Muscle layer of colon (tissue), 2 donors: Measurements from ENCODE around the gene CXCL14.

Experiments
- H3K27ac ChIP-seq: one replicate; pipeline ENCODE4 v1.7.0; 2013; ENCODE audit warnings: low read depth, mild to moderate bottlenecking, low read length, moderate library complexity
- H3K27me3 ChIP-seq, 2 donors: one replicate each; pipeline ENCODE4 v1.7.0; 2013; ENCODE audit warnings: low read length in 2 of 2, mild to moderate bottlenecking in 2 of 2; ENCODE audit not compliant: insufficient read depth in 2 of 2, control insufficient read depth in 1 of 2
- H3K36me3 ChIP-seq: one replicate; pipeline ENCODE4 v1.7.0; 2013; ENCODE audit warnings: mild to moderate bottlenecking, low read length; ENCODE audit not compliant: insufficient read depth
- H3K4me1 ChIP-seq: one replicate; pipeline ENCODE4 v1.7.0; 2013; ENCODE audit warnings: mild to moderate bottlenecking, low read length; ENCODE audit not compliant: insufficient read depth
- H3K4me3 ChIP-seq, 2 donors: one replicate each; pipeline ENCODE4 v1.7.0; 2013; ENCODE audit warnings: low read length in 2 of 2, low read depth in 1 of 2, mild to moderate bottlenecking in 1 of 2, moderate library complexity in 1 of 2
- H3K9ac ChIP-seq: one replicate; pipeline ENCODE4 v1.7.0; 2013; ENCODE audit warnings: low read length
- H3K9me3 ChIP-seq: one replicate; pipeline ENCODE4 v1.7.0; 2013; ENCODE audit warnings: mild to moderate bottlenecking, low read length
- donor health status: abdominal sarcoma.
- donor health status: Adenocarcinoma of cecum.

CXCL14 gene

GRCh38 chr5:135606431-135606830, 27.6 kb upstream of the CXCL14 start:
- H3K27me3 ChIP-seq, result no peaks in the 10 kb centered on the region
- peaks cover 13% of the 10 kb centered on the region for H3K4me1 ChIP-seq
- H3K27ac ChIP-seq, result no peak overlapping the region
- no peaks in the 10 kb centered on the region for H3K9me3 ChIP-seq
- H3K4me3 ChIP-seq, result no peak overlapping the region
- no peaks in the 10 kb centered on the region for H3K36me3 ChIP-seq
- H3K9ac ChIP-seq, result no peak overlapping the region

DNA sequence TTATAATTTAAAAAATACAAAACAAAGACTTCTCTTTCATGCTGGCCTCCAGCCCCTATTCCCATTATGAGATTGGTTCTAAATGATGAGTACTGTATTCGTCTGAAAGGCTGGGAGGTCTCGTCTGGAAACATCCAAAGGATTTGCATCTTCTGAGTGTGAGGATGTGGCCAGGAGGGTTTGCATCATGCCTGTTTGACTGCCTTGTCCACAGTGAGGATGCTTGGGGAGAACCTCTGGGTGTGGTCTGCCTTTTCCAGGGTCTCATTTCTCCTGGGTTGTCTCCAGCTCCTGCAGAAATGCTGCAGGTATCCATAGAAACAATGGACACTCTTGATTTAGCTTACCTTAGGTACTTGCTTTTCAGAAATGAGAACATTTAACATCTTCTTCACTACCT, 26.4 kb upstream of the CXCL14 start:
- H3K4me1 ChIP-seq, result peaks cover 13% of the 10 kb centered on the region
- H3K36me3 ChIP-seq, result no peaks in the 10 kb centered on the region
- H3K9ac ChIP-seq, result no peak overlapping the region
- H3K4me3 ChIP-seq, result no peak overlapping the region
- no peaks in the 10 kb centered on the region for H3K9me3 ChIP-seq
- H3K27ac ChIP-seq, result no peak overlapping the region
- no peaks in the 10 kb centered on the region for H3K27me3 ChIP-seq

GRCh38 chr5:135604056-135604455, 25.3 kb upstream of the CXCL14 start:
- no peak overlapping the region for H3K27ac ChIP-seq
- no peaks in the 10 kb centered on the region for H3K9me3 ChIP-seq
- no peaks in the 10 kb centered on the region for H3K27me3 ChIP-seq
- H3K4me1 ChIP-seq, result peaks cover 13% of the 10 kb centered on the region
- H3K4me3 ChIP-seq, result no peak overlapping the region
- no peaks in the 10 kb centered on the region for H3K36me3 ChIP-seq
- H3K9ac ChIP-seq, result no peak overlapping the region

GRCh38 chr5:135602882-135603721, 24.3 kb upstream of the CXCL14 start:
- H3K4me3 ChIP-seq, result no peak overlapping the region
- no peak overlapping the region for H3K27ac ChIP-seq
- H3K27me3 ChIP-seq, result no peaks in the 10 kb centered on the region
- H3K36me3 ChIP-seq, result no peaks in the 10 kb centered on the region
- no peaks in the 10 kb centered on the region for H3K9me3 ChIP-seq
- H3K9ac ChIP-seq, result no peak overlapping the region
- peaks cover 13% of the 10 kb centered on the region for H3K4me1 ChIP-seq

- H3K27me3 ChIP-seq, result no peaks in the 10 kb centered on the region
- H3K9ac ChIP-seq, result no peak overlapping the region
- no peaks in the 10 kb centered on the region for H3K36me3 ChIP-seq
- peaks cover 3% of the 10 kb centered on the region for H3K4me1 ChIP-seq
- no peak overlapping the region for H3K4me3 ChIP-seq
- no peaks in the 10 kb centered on the region for H3K9me3 ChIP-seq
- H3K27ac ChIP-seq, result no peak overlapping the region
Measured at GRCh38 chr5:135601466-135601865, 22.7 kb upstream of the CXCL14 start.

DNA sequence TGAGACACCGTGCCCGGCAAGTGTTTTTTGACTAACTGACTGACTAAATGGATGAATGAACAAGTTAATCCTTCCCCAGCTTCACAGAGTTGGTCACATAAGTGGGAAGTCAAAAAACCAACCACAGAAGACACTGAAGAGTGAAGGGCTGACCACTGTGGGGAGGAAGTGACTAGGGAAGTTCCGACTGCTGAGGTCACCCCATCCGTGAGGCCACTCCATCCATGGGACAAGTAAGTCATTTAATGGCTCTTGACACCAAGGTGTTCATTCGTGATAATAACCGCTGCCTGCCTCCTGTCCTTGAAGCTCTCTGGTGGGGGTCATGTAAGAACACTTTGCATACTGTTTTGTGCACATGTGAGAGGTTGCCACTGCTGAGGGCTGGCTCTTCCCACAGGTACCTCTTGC, 22.2 kb upstream of the CXCL14 start:
- Histone ChIP-seq H3K4me1 (no peaks in the 10 kb centered on the region), H3K9me3 (no peaks in the 10 kb centered on the region), H3K9ac (no peak overlapping the region), H3K27me3 (no peaks in the 10 kb centered on the region), H3K36me3 (no peaks in the 10 kb centered on the region), H3K4me3 (no peak overlapping the region), H3K27ac (no peak overlapping the region)

DNA sequence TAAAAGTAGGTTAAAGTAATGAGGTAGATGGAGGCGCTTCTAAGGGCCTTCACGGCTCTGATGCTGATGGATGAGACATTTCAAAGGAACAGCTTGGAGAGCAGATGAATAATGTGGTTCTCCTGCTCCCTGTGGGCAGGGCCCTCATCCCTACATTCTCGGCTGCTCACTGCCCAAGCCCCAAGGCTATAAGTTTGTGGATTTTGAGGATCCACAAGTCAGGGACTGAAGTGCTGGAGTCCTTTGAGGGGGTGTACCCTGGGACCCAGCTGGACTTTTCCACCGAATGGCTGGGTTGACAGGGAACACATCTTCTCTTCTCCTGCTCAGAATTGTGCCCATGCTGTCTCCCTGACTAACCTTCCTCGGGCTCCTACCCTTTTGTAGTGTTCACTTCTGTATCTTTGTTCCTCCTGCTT, 21.4 kb upstream of the CXCL14 start:
- H3K4me3 ChIP-seq, result no peak overlapping the region
- no peaks in the 10 kb centered on the region for H3K27me3 ChIP-seq
- no peaks in the 10 kb centered on the region for H3K4me1 ChIP-seq
- H3K27ac ChIP-seq, result no peak overlapping the region
- H3K36me3 ChIP-seq, result no peaks in the 10 kb centered on the region
- no peak overlapping the region for H3K9ac ChIP-seq
- H3K9me3 ChIP-seq, result no peaks in the 10 kb centered on the region

DNA sequence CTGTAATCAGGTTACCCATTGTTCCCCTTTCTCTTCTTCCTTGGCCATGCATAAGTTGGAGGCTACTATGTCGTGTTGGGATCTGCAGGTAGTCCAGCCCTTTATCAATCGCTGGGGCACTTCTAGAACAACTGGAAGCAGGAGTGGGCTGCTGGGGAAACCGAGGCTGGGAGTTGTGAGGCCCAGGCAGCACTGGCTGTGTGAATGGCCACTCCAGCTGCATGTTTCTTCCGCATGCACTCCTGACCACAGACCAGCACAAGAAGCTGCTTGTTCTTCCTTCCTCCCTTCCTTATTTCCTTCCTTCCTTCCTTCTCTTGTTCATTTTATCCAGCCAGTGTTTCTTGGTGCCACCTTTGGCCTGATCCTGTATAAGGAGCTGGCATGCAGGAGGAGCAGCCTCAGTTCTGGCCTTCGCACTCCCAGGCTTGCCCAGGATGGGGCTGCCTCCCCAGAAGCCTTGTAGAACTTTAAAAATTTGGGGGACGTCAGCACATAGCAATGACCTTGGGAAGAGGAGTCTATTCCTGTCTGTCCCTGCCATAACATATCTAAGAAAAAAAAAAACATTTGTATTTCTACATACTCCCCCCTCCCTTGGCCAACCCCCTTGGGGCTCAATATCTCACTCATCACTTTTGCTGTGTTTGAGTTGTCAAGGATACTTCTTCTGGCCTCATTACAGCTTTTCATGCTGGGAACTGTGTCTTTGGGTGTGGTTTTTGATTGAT, 20.8 kb upstream of the CXCL14 start:
- H3K27ac ChIP-seq, result no peak overlapping the region
- no peaks in the 10 kb centered on the region for H3K9me3 ChIP-seq
- no peak overlapping the region for H3K4me3 ChIP-seq
- H3K27me3 ChIP-seq, result no peaks in the 10 kb centered on the region
- H3K36me3 ChIP-seq, result no peaks in the 10 kb centered on the region
- H3K9ac ChIP-seq, result no peak overlapping the region
- H3K4me1 ChIP-seq, result no peaks in the 10 kb centered on the region

- H3K36me3 ChIP-seq, result no peaks in the 10 kb centered on the region
- no peaks in the 10 kb centered on the region for H3K27me3 ChIP-seq
- H3K27ac ChIP-seq, result no peak overlapping the region
- H3K9ac ChIP-seq, result no peak overlapping the region
- H3K9me3 ChIP-seq, result no peaks in the 10 kb centered on the region
- no peak overlapping the region for H3K4me3 ChIP-seq
- no peaks in the 10 kb centered on the region for H3K4me1 ChIP-seq
Measured at GRCh38 chr5:135598691-135599395, 20.1 kb upstream of the CXCL14 start.

DNA sequence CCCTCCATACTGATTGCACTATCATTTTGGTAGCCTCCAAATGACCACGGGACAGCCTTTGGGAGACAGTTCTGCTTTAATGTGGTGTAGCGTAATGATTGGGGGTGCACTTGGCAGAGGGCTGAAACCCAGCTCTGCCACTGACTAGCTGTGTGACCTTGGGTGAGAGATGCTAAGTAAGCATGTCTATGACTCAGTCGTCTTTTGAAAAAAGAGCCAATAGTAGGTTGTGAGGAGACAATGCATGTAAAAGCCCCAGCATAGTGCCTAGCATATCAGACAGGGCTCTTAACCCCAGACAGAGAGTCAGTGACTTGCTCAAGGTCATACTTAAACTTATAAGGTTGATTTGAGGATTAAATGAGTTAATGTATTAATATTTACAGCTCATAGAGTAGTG, 18.0 kb upstream of the CXCL14 start:
- Histone ChIP-seq H3K4me3 (no peak overlapping the region), H3K4me1 (no peaks in the 10 kb centered on the region), H3K27me3 (no peaks in the 10 kb centered on the region), H3K9ac (no peak overlapping the region), H3K9me3 (no peaks in the 10 kb centered on the region), H3K27ac (no peak overlapping the region), H3K36me3 (no peaks in the 10 kb centered on the region)

- Histone ChIP-seq H3K27ac (no peak overlapping the region), H3K27me3 (no peaks in the 10 kb centered on the region), H3K4me3 (no peak overlapping the region), H3K9me3 (no peaks in the 10 kb centered on the region), H3K9ac (no peak overlapping the region), H3K4me1 (no peaks in the 10 kb centered on the region), H3K36me3 (no peaks in the 10 kb centered on the region)
Measured at GRCh38 chr5:135596157-135596763, 17.5 kb upstream of the CXCL14 start.
